SU-DHL-6 (cell line): Measurements from ENCODE around the gene SLC17A7.

ENCODE experiments used
- CTCF ChIP-seq: fragments of 200-600 bp; sonication (generic); IDR thresholded peaks from one replicate; pipeline ENCODE4 v1.5.1; 2017; ENCODE audit warnings: antibody characterized with exemption, mild to moderate bottlenecking, low read length, moderate library complexity; ENCODE audit not compliant: insufficient read depth, poor library complexity, severe bottlenecking
- EZH2phosphoT487 ChIP-seq: fragments of 200-600 bp; sonication (generic), shearing (Covaris generic); conservative IDR thresholded peaks from 2 replicates; pipeline ENCODE4 v1.6.1; 2018; ENCODE audit warnings: mild to moderate bottlenecking, antibody characterized with exemption, low read length, moderate library complexity, mixed read lengths

GRCh38 chr19:49425178-49425577 is 16.1 kb downstream of the SLC17A7 start, which contains the start of gene GFY:
- no peak for TF ChIP-seq CTCF
- no peak for TF ChIP-seq EZH2phosphoT487
